RWPE1 (cell line): Measurements from ENCODE around the gene SCG5.
"Not testable (repeated sequence)": the region's sequence is repeated elsewhere in the genome, so short reads cannot be mapped to it uniquely, and the experiment has no call there.

Source experiments
- CTCF ChIA-PET: fragments of 350-600 bp; sonication (Branson Sonifier 250); formaldehyde crosslinking; extraction: SDS; loops from one replicate; lab custom pipeline; 2021; lab: Yijun Ruan, JAX
- POLR2A ChIA-PET: fragments of 400-600 bp; formaldehyde crosslinking; extraction: SDS; loops from one replicate; lab custom pipeline; 2020; ENCODE audit warnings: antibody characterized with exemption; ENCODE audit not compliant: low non-redundant PET; lab: Yijun Ruan, JAX
- DNase-seq: peaks from one replicate; pipeline ENCODE4 v3.0.0; 2012; ENCODE audit warnings: low spot score
- H3K27ac ChIP-seq: fragments of 450-650 bp; 2 replicates; pipeline ENCODE4 v1.5.1; 2017
- TF ChIP-seq, protein P1 (sequence below): fragments of 450-650 bp; conservative IDR thresholded peaks from 2 replicates; pipeline ENCODE4 v1.5.1; 2017; ENCODE audit warnings: low read depth, mild to moderate bottlenecking

SCG5 gene, protein sequence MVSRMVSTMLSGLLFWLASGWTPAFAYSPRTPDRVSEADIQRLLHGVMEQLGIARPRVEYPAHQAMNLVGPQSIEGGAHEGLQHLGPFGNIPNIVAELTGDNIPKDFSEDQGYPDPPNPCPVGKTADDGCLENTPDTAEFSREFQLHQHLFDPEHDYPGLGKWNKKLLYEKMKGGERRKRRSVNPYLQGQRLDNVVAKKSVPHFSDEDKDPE

DNA sequence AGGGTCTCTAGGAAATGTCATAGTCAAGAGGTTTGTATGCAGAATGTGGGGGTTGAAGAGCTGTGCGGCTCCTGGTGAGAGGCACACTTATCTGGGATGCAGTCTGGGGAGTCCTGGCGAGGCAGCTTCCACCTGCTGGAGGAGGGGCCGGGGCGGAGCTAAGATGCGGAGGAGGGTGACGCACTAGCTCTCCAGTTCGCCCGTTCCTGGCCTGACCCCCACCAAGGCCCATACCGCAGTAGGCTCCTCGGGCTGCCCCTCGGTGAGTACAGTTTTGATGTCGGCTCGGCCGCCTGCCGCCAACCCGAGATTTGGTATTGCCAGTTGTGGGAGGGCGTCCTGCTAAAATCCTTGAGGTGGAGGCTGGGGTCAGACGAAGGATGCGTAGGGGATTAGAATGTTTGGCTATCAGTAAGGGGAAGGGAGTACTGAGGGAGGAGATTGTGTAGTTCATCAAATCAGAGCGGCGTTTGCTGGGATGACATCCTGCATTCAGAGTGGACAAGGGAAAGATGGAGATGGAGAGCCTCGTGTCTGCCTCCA is at the start of gene SCG5:
Gene SCG5 (plus strand): TSS at position 194 of the 543 bp plus-strand sequence. CDS start 1,883 bp downstream, outside the sequence.
- H3K27ac ChIP-seq: no peak within 1 kb of the TSS
- no peak for DNase-seq
- CTCF ChIA-PET: interaction anchor here (1.2 kb wide), 2 partner anchors 315 to 329 kb away, joined by 3 read pairs; no protein-coding TSS in a partner anchor
- TF ChIP-seq, protein P1, sequence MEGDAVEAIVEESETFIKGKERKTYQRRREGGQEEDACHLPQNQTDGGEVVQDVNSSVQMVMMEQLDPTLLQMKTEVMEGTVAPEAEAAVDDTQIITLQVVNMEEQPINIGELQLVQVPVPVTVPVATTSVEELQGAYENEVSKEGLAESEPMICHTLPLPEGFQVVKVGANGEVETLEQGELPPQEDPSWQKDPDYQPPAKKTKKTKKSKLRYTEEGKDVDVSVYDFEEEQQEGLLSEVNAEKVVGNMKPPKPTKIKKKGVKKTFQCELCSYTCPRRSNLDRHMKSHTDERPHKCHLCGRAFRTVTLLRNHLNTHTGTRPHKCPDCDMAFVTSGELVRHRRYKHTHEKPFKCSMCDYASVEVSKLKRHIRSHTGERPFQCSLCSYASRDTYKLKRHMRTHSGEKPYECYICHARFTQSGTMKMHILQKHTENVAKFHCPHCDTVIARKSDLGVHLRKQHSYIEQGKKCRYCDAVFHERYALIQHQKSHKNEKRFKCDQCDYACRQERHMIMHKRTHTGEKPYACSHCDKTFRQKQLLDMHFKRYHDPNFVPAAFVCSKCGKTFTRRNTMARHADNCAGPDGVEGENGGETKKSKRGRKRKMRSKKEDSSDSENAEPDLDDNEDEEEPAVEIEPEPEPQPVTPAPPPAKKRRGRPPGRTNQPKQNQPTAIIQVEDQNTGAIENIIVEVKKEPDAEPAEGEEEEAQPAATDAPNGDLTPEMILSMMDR: no peak
- POLR2A ChIA-PET: no interaction called here

DNA sequence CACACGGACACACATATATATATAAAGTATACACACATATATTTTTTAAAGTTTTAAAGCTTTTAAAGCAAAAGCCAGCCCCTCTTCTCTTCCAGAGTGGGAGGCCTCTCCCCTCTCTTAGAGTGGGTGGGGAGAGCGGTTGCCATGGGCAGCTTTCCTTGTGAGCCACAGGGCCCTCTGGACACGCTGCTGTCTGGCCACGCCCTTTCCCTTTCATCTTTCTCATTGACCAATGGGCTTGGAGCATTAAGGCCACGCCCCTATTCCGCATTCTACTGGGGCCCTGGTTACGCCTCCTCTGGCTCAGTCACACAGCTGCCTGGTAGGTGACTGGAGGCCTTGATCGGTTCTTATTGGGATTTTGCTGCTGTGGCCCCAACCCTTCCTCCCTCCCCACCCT is 48.4 kb upstream of the SCG5 start, which contains the start of gene GOLGA8N:
Gene GOLGA8N (plus strand): TSS at position 306 of the 400 bp plus-strand sequence.
- CTCF ChIA-PET, H3K27ac ChIP-seq, POLR2A ChIA-PET, DNase-seq: not testable (repeated sequence)

DNA sequence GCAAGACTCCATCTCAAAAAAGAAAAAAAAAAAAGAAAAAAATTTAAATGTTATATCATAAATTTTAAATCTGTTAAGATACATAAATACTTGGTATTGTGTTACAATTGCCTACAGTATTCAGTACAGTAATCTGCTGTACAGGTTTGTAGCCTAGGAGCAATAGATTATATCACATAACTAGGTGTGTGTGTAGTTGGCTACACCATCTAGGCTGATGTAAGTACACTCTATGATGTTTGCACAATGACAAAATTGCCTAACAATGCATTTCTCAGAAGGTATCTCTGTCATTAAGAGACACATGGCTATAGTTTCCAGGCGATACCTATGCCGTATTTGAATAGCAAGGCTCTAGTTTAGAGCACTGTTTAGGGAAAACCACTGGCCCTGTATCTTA is 32.0 kb upstream of the SCG5 start:
- POLR2A ChIA-PET, DNase-seq, H3K27ac ChIP-seq, CTCF ChIA-PET: not testable (repeated sequence)

DNA sequence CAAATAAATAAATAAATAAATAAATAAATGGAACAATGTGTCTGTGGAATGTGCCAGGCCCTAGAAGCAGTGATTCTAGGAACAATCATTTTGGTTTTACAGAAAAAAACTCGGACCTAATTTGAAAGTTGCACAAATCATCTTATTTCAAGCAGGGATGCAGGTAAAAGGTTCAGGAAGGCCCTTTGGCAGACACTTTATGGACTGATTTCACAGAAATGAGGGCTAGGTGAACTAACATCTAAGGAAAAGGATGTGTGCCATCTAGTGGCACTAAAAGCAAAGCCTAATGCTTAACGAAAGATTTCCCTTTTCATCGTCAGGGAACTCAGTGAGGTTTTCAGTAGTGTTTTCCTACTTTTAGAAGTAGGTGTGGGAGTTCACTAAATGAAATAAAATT is 30.8 kb upstream of the SCG5 start:
- CTCF ChIA-PET: interaction anchor here (0.6 kb wide), 1 partner anchor 321 kb away, joined by 5 read pairs; no protein-coding TSS in a partner anchor
- DNase-seq, H3K27ac ChIP-seq, POLR2A ChIA-PET: not testable (repeated sequence)

DNA sequence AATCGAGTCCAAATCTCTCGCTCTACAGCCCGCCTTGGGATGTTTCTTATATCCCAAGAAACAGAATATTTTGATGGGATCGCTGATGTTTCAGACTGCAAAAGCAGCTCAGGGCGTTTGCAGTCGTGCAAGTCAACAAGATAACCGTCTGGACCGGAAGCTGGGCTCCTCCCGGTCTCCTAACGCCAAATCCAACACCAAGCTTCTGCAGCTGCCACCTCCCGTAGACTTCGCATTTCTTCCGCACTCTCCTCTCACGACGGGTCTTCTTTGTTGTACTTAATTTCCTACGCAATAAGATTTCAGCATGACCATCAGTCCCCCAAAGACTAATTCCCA is 26.8 kb upstream of the SCG5 start:
- DNase-seq: not testable (repeated sequence)
- ChIA-PET CTCF (interaction anchor here (0.5 kb wide), 1 partner anchor 464 kb away, joined by 4 read pairs; no protein-coding TSS in a partner anchor), POLR2A (interaction anchor here (1.0 kb wide), 1 partner anchor 1989 kb away, joined by 4 read pairs; the partner anchor contains the start of gene ARHGAP11B)
- peak overlapping the region; percentile 86 for H3K27ac ChIP-seq

DNA sequence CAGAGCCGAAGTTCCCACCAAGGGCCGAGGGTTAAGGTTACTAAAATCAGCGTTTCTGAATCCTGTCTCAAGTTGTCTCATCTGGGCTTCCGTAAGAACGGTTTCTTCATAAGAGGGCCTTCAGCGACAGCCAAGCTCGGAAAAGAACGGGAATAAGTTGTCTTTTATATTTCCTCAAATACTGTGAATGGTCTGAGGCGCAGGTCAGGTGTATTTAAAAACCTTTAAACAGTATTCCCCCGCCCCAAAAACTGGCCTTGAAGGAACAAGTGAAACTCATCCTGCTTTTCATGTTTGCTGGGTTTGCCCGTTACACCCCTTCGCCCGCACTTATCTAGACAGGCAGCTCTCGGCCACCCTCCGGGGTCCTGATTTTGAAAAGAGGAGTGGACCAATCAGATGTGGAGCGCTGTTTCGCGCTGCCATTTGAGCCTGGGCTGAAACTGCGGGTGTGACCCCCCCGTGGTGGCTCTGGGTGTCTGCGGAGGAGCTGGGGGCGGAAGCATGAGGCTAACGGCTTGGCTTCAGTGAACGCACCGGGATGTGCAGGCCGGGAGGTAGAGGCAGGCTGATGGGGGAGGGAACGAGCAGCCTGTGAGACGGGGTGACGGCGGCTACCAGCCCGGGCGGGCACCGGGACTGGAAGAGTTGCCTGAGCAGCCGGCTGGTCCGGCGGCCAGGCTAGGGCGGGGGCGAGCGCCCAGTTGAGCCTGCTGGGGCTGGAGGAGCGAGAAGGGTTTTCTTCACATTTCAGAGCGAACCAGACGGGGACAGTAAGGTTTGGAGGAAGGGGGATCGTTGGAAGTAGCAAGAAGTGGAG is 26.2 kb upstream of the SCG5 start, which contains the start of gene ARHGAP11A:
Gene ARHGAP11A (plus strand): TSS at position 454 of the 820 bp plus-strand sequence. CDS start 708 bp downstream, outside the sequence.
- ChIA-PET POLR2A (interaction anchor here (1.0 kb wide), 1 partner anchor 1989 kb away, joined by 4 read pairs; the partner anchor contains the start of gene ARHGAP11B), CTCF (interaction anchor here (0.5 kb wide), 1 partner anchor 463 kb away, joined by 4 read pairs; no protein-coding TSS in a partner anchor)
- peak within 1 kb of the TSS; percentile 86 for H3K27ac ChIP-seq
- not testable (repeated sequence) for DNase-seq

DNA sequence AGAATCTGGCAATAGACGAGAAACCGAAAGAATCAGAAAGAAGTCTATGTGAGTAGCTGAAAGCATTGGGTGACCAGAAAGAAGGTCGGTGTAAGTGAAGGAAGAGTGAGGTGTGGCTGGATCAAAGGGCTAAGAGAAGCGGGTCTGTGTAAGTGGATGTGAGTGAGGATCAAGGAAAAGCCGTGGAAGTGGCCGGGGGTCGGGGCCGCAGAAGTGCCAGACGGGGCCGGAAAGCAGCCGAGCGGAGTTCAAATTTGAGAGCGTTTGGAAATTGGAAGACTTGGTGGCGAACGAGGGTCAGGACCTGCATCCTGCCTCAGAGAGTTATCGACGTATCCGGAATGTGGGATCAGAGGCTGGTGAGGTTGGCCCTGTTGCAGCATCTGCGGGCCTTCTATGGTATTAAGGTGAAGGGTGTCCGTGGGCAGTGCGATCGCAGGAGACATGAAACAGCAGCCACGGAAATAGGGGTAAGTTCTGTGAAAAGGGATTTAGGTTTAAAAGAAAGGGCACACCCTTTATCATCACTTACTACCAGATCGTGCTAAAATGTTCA is 25.6 kb upstream of the SCG5 start:
- POLR2A ChIA-PET, CTCF ChIA-PET, DNase-seq: not testable (repeated sequence)
- H3K27ac ChIP-seq: peak overlapping the region; percentile 86

DNA sequence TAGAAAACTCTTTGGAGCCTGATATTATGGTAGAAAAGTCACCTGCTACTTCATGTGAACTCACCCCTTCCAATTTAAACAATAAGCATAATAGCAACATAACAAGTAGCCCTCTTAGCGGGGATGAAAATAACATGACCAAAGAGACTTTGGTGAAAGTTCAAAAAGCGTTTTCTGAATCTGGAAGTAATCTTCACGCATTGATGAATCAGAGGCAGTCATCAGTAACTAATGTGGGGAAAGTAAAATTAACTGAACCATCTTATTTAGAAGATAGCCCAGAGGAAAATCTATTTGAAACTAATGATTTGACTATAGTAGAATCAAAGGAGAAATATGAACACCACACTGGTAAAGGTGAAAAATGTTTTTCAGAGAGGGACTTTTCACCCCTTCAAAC is 5.1 kb upstream of the SCG5 start:
- TF ChIP-seq, protein P1: no peak
- POLR2A ChIA-PET: no interaction called here
- H3K27ac ChIP-seq: no peak overlapping the region
- CTCF ChIA-PET: no interaction called here
- no peak for DNase-seq

DNA sequence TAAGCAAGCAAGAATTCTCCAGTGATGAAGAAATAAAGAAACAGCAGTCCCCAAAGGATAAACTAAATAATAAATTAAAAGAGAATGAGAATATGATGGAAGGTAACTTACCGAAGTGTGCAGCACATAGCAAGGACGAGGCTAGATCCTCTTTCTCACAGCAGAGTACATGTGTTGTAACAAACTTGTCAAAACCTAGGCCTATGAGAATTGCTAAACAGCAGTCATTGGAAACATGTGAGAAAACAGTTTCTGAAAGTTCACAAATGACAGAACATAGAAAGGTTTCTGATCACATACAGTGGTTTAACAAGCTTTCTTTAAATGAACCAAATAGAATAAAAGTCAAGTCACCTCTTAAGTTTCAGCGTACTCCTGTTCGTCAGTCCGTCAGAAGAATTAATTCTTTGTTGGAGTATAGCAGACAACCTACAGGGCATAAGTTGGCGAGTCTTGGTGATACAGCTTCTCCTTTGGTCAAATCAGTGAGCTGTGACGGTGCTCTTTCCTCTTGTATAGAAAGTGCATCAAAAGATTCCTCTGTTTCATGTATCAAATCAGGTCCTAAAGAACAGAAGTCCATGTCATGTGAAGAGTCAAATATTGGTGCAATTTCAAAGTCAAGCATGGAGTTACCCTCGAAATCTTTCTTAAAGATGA is 4.5 kb upstream of the SCG5 start:
- DNase-seq: no peak
- TF ChIP-seq, protein P1: no peak
- H3K27ac ChIP-seq: no peak overlapping the region
- ChIA-PET CTCF (no interaction called here), POLR2A (no interaction called here)
